Osteoblast (primary cell): ENCODE results near the gene HOXB2. TPM values are rescaled to one million over a fixed set of nuclear protein-coding genes. Genes with fewer than 3 reads are reported as not detected.

ENCODE experiments used
- DNase-seq: peaks from one replicate; pipeline ENCODE4 v3.0.0; 2011; ENCODE audit warnings: low spot score, mixed read lengths; ENCODE audit not compliant: insufficient read length; ENCODE audit errors: missing footprints
- H2AFZ ChIP-seq: 2 replicates; pipeline ENCODE4 v1.6.0; 2011; ENCODE audit warnings: mild to moderate bottlenecking, low read length
- H3K27ac ChIP-seq: 2 replicates; pipeline ENCODE4 v1.5.1; 2011; ENCODE audit warnings: mild to moderate bottlenecking, low read depth, low read length, moderate library complexity
- H3K27me3 ChIP-seq: 2 replicates; pipeline ENCODE4 v1.6.0; 2012; ENCODE audit warnings: mild to moderate bottlenecking, control low read depth, inconsistent platforms, low read length, moderate library complexity; ENCODE audit not compliant: insufficient read depth
- H3K36me3 ChIP-seq: 2 replicates; pipeline ENCODE4 v1.5.1; 2011; ENCODE audit warnings: mild to moderate bottlenecking, low read length, control low read depth, moderate library complexity; ENCODE audit not compliant: insufficient read depth
- H3K4me1 ChIP-seq: 2 replicates; pipeline ENCODE4 v1.5.1; 2011; ENCODE audit warnings: mild to moderate bottlenecking, low read length, control low read depth, moderate library complexity; ENCODE audit not compliant: insufficient read depth
- H3K4me2 ChIP-seq: 2 replicates; pipeline ENCODE4 v1.6.0; 2011; ENCODE audit warnings: mild to moderate bottlenecking, low read length; ENCODE audit not compliant: insufficient read depth
- H3K4me3 ChIP-seq: fragments of 200-600 bp; sonication (generic); 3 replicates; pipeline ENCODE4 v1.5.1; 2012; ENCODE audit warnings: mild to moderate bottlenecking, low read length, inconsistent platforms; ENCODE audit not compliant: insufficient read depth
- H3K79me2 ChIP-seq: 2 replicates; pipeline ENCODE4 v1.6.0; 2012; ENCODE audit warnings: mild to moderate bottlenecking, low read length, control low read depth, inconsistent platforms; ENCODE audit not compliant: insufficient read depth
- H3K9me3 ChIP-seq: 2 replicates; pipeline ENCODE4 v1.5.1; 2011; ENCODE audit warnings: low read depth, low read length, control low read depth
- H4K20me1 ChIP-seq: 2 replicates; pipeline ENCODE4 v1.6.0; 2012; ENCODE audit warnings: mild to moderate bottlenecking, low read length, control low read depth; ENCODE audit not compliant: insufficient read depth
- total RNA-seq: library from RNA; depleted of rRNA; stranded (reverse); fragments of >200 nt; gene quantifications from 2 replicates; pipeline ENCODE4 v1.2.3, GENCODE V29; 2012
- TF ChIP-seq, protein P1 (sequence below): IDR thresholded peaks from 2 replicates; pipeline ENCODE4 v1.5.1; 2011; ENCODE audit warnings: mild to moderate bottlenecking, low read depth, low read length, moderate library complexity; ENCODE audit errors: extremely low read depth

HOXB2 gene
- total RNA-seq, 1 donor, result 3.3 TPM

DNA sequence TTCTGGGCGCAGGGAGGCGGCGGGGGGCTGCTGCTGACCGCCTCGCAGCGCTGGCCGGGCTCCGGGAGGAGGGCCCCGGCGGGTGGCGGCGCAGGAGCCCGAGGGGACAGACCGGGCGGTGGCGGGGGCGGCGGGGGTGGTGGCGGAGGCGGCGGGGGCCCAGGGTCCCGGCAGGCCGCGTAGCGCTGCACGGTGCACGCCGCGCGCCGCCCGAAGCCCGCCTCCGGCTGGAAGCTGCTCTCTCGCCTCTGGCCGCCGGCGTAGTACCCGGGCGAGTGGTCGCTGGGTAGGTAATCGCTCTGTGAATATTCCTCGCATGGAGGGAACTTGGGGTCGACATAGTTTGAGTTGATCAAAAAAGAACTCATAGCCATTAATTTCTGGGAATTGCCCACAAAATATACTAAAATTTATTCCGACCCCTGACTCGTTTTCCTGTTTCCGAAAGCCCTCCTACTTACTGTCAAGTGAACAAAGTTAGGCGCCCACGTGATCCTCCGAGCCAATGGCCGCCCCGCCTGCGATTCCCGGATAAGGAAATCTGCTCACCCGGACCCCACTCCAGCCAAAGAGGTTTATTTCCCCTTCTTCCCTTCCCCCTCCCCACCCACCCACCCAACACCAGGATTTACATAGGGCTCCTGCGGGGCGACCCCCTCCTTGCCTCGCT lies 33.2 kb upstream of the HOXB2 start, which contains the start of gene HOXB4:
Gene HOXB4, minus strand, starts transcription at position 405 of the 670 bp plus-strand sequence. Its CDS starts 31 bp downstream, at position 374.
- Histone ChIP-seq H3K36me3 (no peaks in the 10 kb centered on the region), H3K4me1 (no peaks in the 10 kb centered on the region), H4K20me1 (no peaks in the 10 kb centered on the region), H3K4me3 (peak within 1 kb of the TSS; percentile 54), H2AFZ (no peak within 1 kb of the TSS), H3K4me2 (peak within 1 kb of the TSS; percentile 67), H3K79me2 (no peaks in the 10 kb centered on the region), H3K27ac (no peak within 1 kb of the TSS), H3K9me3 (no peaks in the 10 kb centered on the region), H3K27me3 (peaks cover 97% of the 10 kb centered on the region)
- TF ChIP-seq, protein P1, sequence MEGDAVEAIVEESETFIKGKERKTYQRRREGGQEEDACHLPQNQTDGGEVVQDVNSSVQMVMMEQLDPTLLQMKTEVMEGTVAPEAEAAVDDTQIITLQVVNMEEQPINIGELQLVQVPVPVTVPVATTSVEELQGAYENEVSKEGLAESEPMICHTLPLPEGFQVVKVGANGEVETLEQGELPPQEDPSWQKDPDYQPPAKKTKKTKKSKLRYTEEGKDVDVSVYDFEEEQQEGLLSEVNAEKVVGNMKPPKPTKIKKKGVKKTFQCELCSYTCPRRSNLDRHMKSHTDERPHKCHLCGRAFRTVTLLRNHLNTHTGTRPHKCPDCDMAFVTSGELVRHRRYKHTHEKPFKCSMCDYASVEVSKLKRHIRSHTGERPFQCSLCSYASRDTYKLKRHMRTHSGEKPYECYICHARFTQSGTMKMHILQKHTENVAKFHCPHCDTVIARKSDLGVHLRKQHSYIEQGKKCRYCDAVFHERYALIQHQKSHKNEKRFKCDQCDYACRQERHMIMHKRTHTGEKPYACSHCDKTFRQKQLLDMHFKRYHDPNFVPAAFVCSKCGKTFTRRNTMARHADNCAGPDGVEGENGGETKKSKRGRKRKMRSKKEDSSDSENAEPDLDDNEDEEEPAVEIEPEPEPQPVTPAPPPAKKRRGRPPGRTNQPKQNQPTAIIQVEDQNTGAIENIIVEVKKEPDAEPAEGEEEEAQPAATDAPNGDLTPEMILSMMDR, result no peak
- no peak for DNase-seq

DNA sequence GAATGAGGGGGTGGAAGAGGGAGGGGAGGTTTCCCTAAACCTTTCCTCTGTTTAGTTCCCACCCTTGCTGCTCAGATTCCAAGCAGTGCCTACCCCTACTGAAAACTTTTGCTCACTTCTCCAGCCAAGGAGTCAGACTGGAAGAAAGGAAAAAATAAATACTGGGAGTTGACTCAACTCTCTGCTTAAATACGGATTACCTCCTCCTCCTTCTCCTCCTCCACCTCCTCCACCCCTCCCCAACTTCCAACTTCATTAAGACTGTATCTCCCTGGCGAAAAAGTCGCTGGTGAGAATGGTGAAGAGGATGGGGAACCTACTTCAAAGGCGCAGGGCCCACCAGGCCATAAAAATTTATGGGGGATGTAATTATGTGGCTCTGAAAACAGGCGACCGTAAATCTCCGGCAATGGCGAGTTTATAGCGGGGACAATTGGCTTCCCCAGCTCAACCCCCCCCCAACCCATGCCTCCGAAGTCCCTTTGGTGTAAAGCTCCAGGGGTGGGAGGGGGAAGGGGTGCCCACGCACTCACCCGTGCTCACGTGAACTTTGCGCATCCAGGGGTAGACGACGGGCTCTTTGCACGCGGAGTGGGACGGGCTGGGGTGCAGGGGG lies 32.5 kb upstream of the HOXB2 start:
- Histone ChIP-seq H2AFZ (no peak overlapping the region), H4K20me1 (no peaks in the 10 kb centered on the region)
- no peak for DNase-seq

DNA sequence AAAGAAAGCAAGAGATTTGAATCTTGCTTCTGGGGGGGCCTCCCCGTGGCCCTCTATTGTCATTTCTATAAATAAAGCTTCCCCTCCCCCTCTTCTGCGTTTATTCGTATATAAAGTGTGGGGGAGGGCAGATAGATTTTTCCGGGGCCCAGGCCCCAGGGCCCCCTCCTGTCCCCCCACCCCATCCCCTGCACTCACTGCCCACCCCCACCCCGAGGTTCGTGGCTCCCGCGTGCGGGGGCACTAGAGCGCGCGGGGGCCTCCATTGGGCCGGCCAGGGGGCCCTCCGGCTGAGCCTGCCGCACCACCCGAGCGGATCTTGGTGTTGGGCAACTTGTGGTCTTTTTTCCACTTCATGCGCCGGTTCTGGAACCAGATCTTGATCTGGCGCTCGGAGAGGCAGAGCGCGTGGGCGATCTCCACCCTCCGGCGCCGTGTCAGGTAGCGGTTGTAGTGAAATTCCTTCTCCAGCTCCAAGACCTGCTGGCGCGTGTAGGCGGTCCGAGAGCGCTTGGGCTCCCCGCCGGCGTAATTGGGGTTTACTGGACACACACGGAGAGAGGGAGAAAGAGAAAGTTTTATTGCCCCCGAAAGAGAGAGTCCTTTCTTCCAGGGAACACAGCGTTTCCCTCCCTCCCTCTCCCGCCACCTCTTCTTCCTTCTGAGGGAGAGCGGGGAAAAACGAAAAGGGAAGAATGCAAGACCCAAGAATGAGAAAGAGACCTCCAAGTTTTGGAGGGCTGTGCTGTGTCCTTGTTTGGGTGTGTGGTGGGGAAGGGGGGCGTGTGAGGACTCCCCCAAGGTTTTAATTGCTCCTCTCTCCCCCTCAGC lies 31.8 kb upstream of the HOXB2 start:
- H4K20me1 ChIP-seq, result no peaks in the 10 kb centered on the region
- no peaks in the 10 kb centered on the region for H3K9me3 ChIP-seq
- peaks cover 97% of the 10 kb centered on the region for H3K27me3 ChIP-seq
- peak overlapping the region; percentile 54 for H3K4me3 ChIP-seq
- no peaks in the 10 kb centered on the region for H3K36me3 ChIP-seq
- H2AFZ ChIP-seq, result no peak overlapping the region
- TF ChIP-seq, protein P1, result no peak
- no peak overlapping the region for H3K27ac ChIP-seq
- no peaks in the 10 kb centered on the region for H3K4me1 ChIP-seq
- DNase-seq, result no peak
- no peaks in the 10 kb centered on the region for H3K79me2 ChIP-seq
- peak overlapping the region; percentile 67 for H3K4me2 ChIP-seq

More for the DNA sequence above, 32.5 kb upstream of the HOXB2 start:
- Histone ChIP-seq H3K4me2 (peak overlapping the region; percentile 67), H3K27me3 (peaks cover 97% of the 10 kb centered on the region), H3K4me3 (peak overlapping the region; percentile 54), H3K9me3 (no peaks in the 10 kb centered on the region), H3K4me1 (no peaks in the 10 kb centered on the region), H3K36me3 (no peaks in the 10 kb centered on the region), H3K79me2 (no peaks in the 10 kb centered on the region), H3K27ac (no peak overlapping the region)
- TF ChIP-seq, protein P1, result no peak
